DMS114 treated with DMSO at 0.1 percent for 48 hours (cell line): ENCODE results near the gene CACNA2D4.
"Not testable (repeated sequence)": the region's sequence is repeated elsewhere in the genome, so short reads cannot be mapped to it uniquely, and the experiment has no call there.

Source experiments
- DNase-seq: peaks from one replicate; lab custom pipeline; 2025; ENCODE audit not compliant: unreplicated experiment; lab: John Stamatoyannopoulos, UW

Gene CACNA2D4

DNA sequence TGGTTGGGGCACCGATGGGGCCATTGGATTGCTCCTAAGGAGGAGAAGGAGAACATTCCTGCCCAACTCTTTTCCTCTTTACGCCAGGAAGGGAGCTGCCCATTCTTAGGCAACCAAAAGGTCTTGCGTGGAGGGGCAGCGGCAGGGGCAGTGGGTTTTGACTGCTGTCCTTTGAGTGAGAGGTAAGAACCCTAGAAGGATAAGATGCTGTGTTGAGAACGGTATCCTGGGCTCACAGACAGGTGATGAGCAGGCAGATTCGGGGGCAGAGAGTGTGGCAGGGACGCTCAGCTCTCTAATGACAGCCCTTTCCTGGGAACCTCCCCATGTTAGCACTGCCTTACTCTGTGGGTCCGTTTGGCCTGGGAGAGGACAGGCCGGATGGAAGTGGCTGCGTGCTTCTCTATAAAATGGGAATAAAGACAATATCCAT lies 84.8 kb downstream of the CACNA2D4 start:
- no peak for DNase-seq

DNA sequence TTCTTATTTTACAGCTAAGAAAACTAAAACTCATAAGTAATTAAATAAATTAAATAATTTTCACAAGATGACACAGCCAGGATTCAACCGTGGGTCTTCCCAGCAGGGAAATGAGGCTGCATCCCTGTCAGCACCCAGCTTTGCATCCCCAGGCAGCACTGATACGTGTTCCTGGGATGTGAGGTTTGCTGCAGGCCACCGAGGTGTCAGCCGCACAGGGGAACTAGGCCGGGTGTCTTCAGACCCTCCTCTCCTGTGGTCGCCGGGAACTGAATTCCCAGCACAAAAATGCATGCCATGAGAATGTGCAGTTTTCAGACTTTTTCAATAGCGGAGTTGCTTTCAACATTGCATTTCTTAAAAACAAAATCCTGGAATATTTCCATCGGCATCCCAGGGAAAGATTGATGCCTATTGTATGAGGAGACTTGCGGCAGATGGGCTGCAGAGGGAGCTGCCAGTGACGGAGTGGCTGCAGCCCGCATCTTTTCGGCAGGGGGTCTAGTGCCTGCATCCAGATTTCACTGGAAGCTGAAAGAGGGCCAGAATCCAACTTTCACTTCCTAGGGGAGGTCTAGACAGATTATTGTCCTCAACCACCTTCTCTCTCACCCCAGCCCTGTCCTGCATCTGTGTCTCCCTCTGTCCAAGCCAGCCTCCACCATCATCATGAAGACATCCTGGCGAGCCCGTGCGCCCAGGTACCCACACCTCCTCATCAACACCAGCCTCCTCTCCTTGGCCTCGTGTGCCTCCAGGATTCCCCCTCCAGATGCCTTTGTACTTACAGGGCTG lies 85.5 kb downstream of the CACNA2D4 start:
- no peak for DNase-seq

DNA sequence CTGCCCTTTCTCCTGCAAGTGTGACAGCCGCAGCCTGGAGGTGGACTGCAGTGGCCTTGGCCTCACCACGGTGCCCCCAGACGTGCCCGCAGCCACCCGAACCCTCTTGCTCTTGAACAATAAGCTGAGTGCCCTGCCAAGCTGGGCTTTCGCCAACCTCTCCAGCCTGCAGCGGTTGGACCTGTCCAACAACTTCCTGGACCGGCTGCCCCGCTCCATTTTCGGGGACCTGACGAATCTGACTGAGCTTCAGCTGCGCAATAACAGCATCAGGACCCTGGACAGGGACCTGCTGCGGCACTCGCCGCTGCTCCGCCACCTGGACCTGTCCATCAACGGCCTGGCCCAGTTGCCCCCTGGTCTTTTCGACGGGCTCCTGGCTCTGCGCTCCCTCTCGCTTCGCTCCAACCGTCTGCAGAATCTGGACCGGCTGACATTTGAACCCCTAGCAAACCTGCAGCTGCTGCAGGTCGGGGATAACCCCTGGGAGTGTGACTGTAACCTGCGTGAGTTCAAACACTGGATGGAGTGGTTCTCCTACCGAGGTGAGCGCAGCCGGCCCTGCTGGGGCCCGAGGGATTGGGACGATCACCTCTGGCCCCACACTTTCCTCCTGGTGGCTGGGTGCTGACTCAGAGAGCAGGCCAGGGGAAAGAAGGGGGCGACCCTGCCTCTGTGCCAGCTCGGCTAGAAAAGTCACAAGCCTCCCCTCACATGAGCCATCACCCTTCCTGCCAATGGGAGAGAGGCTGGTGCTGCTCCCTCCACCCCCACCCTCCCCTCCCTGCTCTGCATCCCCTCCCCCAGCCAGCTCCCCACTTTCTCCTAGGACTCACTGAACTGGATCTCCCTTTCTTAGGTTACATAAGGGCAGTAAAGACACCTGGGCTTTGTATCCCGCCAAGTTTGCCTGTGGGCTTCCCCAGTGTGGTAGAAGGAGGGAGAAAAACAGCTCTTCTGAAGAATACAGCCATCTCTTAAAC lies 87.2 kb downstream of the CACNA2D4 start:
- DNase-seq, result no peak

DNA sequence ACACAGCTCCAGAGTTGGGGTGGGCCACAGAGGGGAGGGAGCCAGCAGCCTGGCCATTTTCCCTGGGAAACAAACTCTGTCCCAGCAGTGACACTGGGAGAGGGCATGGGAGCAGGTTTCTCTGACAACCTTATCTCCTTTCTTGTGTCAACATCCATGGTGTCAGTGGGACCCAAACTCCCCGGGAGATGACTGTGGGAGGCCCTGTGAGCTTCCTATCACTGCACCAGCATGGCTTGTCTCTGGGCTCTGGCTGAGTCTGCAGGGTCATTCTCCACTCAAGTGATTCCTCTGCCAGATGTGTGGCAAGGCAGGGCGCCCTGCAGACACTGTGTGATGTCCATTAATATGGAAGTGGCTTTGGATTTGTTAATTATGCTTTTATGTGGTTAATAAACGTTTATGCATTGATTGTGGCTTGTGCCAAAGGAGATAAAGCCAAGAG lies 88.0 kb downstream of the CACNA2D4 start:
- no peak for DNase-seq

DNA sequence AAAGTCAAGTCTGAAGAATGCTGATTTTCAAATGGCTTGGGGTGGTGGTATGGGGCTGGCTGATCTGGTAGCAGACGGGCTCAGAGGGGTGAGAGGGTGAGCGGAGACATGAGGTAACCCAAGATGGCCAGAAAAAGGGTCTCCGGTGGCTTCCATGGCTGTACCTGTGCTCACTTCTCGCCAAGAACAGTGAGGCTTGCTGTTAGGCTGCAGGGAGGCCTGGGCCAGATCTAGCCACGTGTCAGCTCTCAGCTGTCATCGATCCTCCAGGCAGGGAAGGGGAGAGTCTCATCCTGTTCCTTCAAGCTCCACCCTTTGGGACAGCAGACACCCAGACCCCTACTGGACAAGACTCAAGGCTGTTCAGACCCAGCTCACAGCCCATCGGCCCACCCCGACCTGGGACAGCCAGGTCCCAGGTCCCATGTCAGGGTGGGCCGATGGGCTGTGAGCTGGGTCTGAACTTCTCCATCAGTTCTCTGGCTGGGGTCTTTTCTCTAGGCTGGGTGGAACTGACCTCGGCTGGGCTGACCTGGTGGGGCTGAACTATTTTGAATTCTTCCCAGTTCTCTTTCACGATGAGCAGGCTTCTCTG lies 89.0 kb downstream of the CACNA2D4 start:
- no peak for DNase-seq

DNA sequence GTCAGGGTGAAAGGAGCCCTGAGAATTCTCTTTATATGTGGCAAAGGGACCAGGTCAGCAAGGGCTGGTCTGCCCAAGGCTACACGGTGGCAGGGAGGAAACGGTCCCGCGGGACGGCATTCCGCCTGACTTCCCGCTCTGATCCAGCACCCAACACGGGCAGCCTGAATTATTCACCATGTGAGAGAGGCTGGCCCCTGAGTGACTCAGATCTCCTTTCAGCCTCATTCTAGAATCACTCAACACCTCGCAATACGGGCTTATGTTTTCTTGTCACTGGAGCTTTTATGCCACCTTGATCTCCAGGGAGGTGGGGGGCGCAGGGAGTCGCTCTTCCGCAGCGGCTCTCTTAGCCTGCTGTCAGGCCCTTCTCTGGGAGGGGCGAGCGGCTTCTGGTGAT lies 89.6 kb downstream of the CACNA2D4 start:
- DNase-seq, result no peak

DNA sequence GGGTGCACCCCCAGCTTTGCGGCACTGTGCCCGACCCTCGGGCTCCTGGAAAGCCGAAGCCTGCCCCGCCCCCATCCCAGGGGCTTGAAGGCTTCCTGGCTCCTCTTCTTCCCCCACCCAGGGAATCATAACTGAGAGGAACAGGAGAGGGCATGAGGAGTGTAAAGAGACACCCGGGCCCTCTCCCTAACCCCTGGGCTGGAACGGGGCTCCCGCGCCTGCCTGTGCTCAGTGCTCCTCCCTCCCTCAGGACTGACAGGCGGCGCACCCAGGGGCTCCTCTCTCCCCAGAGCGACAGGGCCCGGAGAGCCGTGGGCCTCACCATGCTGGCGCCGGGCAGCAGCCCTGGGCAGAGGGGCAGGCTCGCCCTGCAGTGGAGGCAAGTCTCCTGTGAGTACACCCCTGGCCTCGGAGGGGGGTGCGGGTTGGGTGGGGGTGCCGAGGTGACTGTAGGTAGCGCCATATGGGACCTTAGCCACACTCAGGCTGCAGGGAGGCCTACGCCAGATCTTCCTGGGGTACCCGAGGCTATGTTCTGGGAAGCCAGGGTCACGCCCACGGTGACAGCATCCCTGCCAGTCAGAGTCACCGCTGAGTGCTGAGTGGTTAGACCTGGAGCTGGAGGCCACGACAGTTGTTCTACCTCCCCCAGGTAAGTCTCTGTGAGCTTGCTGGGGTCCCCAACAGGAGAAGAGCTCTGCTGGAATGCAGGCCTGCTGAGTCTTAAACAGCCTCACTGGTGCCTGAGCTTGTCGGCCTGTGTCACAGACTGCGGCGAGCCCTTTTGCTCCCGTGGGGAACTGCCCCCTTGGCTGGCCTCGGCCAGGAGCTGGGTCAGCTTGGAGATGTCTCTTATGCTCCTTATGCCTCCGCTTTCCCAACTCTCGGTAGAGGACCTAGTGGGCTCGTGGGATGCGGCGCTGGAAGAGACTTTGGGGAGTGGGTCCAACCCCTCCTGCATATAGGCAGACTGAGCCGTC lies 90.3 kb downstream of the CACNA2D4 start:
- no peak for DNase-seq

DNA sequence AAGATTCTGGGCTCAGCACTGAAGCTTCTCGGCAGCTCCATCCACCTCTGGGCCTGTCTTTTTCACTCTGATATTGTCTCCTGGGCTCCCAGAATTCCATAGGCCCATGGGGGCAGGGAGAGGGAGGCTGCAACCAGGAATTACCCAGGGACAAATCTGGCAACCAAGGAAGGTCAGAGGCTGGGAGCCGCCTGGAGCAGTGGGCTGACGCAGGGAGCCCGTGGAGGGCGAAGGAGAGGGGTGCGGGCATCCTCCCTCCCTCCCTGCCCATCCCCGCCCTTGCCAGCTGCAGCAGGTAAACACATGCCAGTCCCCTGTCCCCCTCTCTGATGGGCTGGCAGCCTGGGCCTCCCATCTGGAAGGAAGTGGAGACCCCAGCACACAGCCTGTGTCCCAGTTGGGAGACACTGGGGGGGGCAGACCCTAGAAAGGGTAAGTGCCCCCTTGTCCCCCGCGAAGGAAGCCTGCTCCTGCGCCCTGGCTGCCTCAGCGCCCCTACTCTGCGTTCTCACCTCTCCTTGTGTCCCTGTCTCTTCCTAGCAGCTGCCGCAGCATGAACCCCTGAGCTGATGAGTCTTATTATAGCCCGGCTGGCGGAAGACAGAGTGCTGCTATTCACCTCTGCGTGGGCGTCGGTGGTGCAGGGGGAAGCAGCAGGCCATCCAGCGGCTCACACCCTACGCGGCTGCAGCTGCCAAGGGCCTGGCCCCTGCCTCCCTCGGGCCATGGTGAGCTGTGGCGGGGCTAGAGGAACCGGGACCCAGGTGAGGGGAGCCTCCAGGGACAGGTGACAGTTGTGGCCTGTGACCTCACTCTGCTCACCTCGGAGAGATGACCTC lies 91.4 kb downstream of the CACNA2D4 start:
- no peak for DNase-seq

DNA sequence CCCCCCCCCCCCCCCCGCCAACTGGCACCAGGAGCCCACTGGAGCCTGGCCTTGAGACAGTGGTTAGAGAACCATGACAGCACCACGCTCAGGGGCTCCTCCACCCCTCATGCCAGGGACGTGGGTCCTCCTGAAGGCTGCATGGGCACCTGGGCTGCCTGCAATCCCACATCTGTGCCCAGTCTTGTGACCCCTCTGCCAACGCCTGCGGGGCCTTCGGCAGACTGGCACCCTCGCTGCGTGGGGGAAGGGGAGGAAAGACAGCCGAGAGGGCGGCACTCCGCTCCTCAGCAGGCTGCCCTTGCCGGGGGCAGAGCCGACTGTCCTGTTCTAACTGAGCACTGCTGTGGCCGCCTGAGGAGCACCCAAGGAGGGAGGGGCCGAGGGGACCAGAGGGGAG lies 92.1 kb downstream of the CACNA2D4 start:
- no peak for DNase-seq

DNA sequence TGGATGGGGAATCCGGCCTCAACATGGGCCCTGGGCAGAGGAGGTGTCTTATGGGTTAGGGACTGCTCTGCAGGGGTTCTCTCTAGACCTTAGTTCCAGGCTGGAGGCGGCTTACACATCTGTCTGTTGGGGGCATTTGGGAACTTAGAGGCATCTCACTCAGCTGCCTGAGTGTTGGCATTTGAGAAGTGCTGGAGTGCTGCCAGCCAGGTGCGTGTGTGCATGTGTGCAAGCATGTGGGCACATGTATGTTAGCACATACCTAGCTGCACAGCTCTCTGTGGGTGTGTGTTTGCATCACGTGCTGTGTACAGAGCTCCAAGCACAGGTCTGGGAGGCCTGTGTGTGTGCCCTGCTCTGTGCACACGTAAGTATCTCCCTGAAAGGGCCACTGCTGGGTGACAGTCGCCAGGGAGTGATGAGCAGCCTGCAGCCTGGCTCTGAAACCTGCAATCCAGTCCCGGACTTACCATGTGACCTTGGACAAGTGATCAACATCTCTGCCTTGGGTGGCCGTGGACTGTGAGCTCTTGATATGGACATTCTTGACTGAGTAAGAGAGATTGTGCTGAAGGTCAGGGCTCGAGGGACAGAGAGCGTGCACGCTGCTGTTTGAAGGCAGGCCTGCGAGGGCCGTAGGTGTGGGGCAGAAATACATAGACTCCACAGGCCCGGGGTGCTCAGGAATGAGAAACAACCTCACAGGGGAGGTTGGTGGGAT lies 92.9 kb downstream of the CACNA2D4 start:
- no peak for DNase-seq

DNA sequence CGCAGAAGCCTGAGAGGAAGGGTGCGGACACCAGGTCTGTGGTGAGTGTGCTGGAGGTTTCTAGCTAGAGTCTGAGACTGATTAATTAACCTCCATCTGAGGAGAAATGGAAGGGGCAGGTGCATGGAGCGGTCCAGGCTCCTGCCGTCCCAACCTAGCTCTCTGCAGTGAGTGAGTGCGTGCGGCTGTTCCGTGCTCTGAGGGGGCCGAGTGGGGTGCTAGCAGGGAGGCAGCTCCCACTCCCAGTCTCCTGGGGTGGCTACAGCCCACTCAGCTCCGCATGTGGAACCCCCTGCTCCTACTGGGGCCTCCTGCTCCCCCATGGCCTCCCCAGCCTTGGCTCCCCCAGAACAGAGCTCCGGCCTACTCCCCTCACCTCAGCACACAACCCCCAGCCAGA lies 95.2 kb downstream of the CACNA2D4 start:
- DNase-seq, result no peak

DNA sequence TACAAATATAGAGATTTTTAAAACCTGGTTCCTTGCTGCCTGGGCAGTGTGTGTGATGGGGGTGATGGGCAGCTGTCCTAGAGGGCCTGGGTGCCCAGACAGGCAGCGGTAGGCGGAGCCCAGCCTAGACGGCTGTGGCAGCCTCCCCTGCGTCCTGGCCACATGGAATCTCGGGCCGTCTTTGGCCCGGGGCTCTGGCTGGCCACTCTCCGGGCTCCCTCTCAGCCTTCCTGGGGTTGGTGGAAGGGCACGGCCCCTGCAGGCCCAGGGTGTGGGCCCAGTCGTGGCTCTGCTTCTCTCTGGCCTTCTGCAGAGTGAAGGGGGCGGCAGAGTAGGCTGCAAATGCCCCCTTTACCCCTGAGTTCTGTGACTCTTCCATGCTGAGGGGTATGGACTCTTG lies 95.8 kb downstream of the CACNA2D4 start:
- DNase-seq, result no peak

DNA sequence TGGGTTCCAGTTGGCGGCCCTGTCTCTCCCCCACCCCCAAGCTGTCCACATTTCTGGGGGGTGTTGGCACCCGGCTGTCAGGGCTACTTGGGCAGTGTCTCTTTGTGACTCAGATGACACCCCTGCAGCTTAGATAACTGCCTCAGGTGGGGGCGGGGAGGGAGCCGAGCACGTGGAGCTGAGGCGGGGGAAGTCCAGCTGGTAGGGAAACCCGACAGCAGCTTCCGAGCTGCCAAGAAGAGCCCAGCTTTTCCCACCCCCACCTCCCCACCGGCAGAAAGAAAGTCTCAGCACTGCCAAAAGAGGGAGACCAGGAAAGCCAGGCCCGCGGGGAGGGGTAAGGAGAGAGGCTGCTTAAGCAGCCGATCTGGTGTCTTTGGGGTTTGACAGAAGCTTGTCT lies 96.6 kb downstream of the CACNA2D4 start:
- no peak for DNase-seq

DNA sequence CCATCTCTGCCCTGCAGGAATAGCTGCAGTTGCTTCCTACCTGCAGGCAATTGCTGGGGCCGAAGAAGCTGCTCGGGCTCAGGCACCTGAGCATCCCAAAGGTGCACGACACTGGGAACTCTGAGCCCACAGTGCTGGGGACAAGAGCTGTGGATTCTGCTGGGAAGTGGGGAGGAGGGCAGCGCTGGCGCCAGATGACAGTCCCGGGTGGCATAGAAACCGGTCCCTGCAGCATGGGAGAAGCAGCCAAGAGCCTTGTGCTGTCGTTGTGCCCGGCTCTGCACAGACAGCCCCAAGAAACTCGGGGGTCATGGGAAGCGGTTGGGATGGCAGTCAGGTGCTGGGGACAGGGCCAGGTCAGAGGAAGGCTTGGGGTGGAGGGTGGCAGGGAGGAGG lies 97.6 kb downstream of the CACNA2D4 start:
- no peak for DNase-seq

DNA sequence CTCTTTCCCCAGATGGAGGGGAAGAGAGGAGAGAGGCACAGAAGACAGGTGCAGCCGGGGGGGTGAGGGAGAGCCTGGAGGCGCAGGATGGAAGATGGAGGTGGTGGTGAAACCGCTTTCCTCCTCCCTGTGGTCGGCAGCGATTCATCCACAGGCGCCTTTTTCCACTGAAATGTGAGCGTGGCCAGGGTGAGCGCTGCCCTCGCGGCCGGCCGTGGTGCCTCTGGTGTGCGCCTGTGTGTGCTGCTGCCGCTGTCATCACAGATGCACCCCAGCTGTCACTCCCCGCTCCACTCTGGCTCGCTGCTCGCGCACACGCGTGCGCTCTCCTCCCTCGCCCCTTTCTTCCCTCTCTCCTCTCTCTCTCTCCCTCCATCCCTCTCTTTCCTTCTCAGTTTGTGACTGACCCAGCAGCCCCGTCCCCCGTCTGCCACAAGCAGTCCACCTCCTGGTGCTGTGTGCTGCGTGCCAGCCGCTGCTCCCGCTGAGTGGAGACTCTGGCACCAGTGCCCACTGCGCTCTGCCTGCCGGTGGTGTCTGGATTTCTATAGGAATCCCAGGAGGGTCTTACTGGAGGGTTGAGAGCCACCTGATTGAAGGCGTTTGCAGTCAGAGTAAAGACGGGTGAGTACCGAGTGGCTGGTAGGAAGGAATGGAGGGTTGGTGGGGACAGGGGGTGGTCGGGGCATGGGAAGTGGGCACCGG lies 98.1 kb downstream of the CACNA2D4 start, which contains the start of gene LRTM2:
Gene LRTM2, plus strand, starts transcription at position 375 of the 705 bp plus-strand sequence. CDS start 7,584 bp downstream, outside the sequence.
- DNase-seq, result no peak

DNA sequence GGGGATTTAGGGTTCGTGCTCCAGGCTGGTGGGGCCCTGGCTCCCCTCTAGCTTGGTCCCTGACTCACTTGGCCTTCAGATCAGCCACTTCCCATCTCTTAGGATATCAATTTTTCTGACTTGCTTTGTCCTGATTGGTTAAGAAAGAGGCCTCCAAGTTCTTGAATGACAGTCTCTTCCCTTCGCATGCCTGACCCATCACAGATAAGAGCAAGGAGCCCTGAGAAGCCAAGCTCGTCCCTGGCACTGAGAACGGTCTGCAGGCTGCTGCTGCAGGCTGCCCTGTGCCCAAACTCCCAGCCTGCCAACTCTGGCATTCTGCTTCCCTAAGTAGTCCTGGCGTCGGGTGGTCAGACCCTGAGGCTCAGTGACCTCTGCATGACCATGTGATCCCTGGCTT lies 98.9 kb downstream of the CACNA2D4 start:
- no peak for DNase-seq

DNA sequence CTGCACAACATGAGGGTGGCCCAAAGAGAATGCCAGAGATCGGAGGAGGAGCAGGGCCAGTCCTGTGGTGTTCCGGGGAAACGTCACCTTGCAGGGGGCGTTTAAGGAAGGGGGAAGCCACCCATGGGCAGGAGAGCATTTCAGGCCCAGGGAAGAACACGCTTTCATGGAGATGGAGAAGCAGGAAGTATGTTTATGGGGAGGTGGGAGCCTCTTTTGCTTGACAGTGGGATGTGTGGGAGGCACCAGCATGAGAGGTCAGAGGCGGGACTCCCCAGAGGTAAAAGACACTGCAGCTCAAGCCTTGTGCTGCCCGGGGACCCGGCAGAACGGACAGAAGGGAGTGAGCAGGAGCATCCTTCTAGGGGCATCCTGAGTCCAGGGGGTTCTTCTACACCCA lies 99.4 kb downstream of the CACNA2D4 start:
- no peak for DNase-seq

DNA sequence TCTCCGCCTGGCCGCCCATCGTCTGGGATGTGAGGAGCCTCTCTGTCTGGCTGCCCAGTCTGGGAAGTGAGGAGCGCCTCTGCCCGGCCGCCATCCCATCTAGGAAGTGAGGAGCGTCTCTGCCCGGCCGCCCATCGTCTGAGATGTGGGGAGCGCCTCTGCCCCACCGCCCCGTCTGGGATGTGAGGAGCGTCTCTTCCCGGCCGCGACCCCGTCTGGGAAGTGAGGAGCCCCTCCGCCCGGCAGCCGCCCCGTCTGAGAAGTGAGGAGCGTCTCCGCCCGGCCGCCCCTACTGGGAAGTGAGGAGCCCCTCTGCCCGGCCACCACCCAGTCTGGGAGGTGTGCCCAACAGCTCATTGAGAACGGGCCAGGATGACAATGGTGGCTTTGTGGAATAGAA lies 100.5 kb downstream of the CACNA2D4 start:
- not testable (repeated sequence) for DNase-seq
